HEK293 (cell line): ENCODE data around the gene LY86.

Experiments used
- CTCF ChIA-PET: fragments of 350-600 bp; formaldehyde crosslinking; extraction: SDS; loops from one replicate; lab custom pipeline; 2021; ENCODE audit warnings: antibody characterized with exemption; lab: Yijun Ruan, JAX
- POLR2A ChIA-PET: fragments of 300-600 bp; formaldehyde crosslinking; extraction: SDS; loops from one replicate; lab custom pipeline; 2020; ENCODE audit warnings: antibody characterized with exemption, inconsistent platforms; lab: Yijun Ruan, JAX
- H3K27ac ChIP-seq: fragments of 200-500 bp; sonication (Bioruptor generic); 2 replicates; pipeline ENCODE4 v1.5.1; 2014; ENCODE audit warnings: low read depth, low read length, control low read depth, inconsistent platforms; ENCODE audit errors: extremely low read depth
- H3K36me3 ChIP-seq, 2 experiments: fragments of 200-500 bp in 1 of 2; sonication (Bioruptor generic) in 1 of 2; 1 replicate in 1 of 2; 2 replicates in 1 of 2; pipeline ENCODE4 v1.5.1; 2014 to 2017; ENCODE audit warnings: inconsistent platforms in 2 of 2, low read length in 2 of 2; ENCODE audit not compliant: control insufficient read depth in 2 of 2, insufficient read depth in 1 of 2
- H3K4me1 ChIP-seq: fragments of 200-500 bp; sonication (Bioruptor generic); 2 replicates; pipeline ENCODE4 v1.5.1; 2014; ENCODE audit warnings: mild to moderate bottlenecking, low read length, inconsistent platforms; ENCODE audit not compliant: control insufficient read depth, insufficient read depth
- H3K4me3 ChIP-seq: 2 replicates; pipeline ENCODE4 v1.5.1; 2011; ENCODE audit warnings: low read depth, mild to moderate bottlenecking, control low read depth, low read length, moderate library complexity
- H3K9me3 ChIP-seq: fragments of 200-500 bp; sonication (Bioruptor generic); 2 replicates; pipeline ENCODE4 v1.5.1; 2014; ENCODE audit warnings: low read depth, low read length, inconsistent platforms; ENCODE audit not compliant: control insufficient read depth, insufficient read depth
- BCL6B ChIP-seq: fragments of 450-650 bp; formaldehyde crosslinking; IDR thresholded peaks from 2 replicates; pipeline ENCODE4 v1.5.1; 2017; ENCODE audit warnings: missing biosample characterization, missing genetic modification characterization
- FEZF1 ChIP-seq: fragments of 450-650 bp; formaldehyde crosslinking; IDR thresholded peaks from 2 replicates; pipeline ENCODE4 v1.5.1; 2016; ENCODE audit warnings: missing biosample characterization, missing genetic modification characterization
- GLI2 ChIP-seq: fragments of 450-650 bp; formaldehyde crosslinking; IDR thresholded peaks from 2 replicates; pipeline ENCODE4; 2017; ENCODE audit warnings: missing biosample characterization, missing genetic modification characterization, low read depth, borderline replicate concordance
- HOXA7 ChIP-seq: sonication (generic); formaldehyde crosslinking; IDR thresholded peaks from 2 replicates; pipeline ENCODE4 v1.8.1; 2022; ENCODE audit warnings: missing genetic modification reagents, borderline replicate concordance
- KLF1 ChIP-seq: fragments of 450-650 bp; formaldehyde crosslinking; IDR thresholded peaks from 2 replicates; pipeline ENCODE4 v1.5.1; 2016; ENCODE audit warnings: missing biosample characterization, missing genetic modification characterization
- OVOL3 ChIP-seq: fragments of 450-650 bp; formaldehyde crosslinking; IDR thresholded peaks from 2 replicates; pipeline ENCODE4 v1.5.1; 2016; ENCODE audit warnings: missing biosample characterization, missing genetic modification characterization
- PRDM1 ChIP-seq: fragments of 450-650 bp; formaldehyde crosslinking; IDR thresholded peaks from 2 replicates; pipeline ENCODE4; 2016; ENCODE audit warnings: missing biosample characterization, missing genetic modification characterization
- SCRT1 ChIP-seq: fragments of 450-650 bp; formaldehyde crosslinking; IDR thresholded peaks from 2 replicates; pipeline ENCODE4 v1.5.1; 2016; ENCODE audit warnings: missing biosample characterization, missing genetic modification characterization, borderline replicate concordance
- SP2 ChIP-seq: fragments of 450-650 bp; formaldehyde crosslinking; IDR thresholded peaks from 2 replicates; pipeline ENCODE4 v1.5.1; 2016; ENCODE audit warnings: missing biosample characterization, missing genetic modification characterization
- YY1 ChIP-seq: fragments of 450-650 bp; formaldehyde crosslinking; IDR thresholded peaks from 2 replicates; pipeline ENCODE4 v1.5.1; 2018; ENCODE audit warnings: missing biosample characterization, missing genetic modification characterization
- ZBTB21 ChIP-seq: fragments of 450-650 bp; formaldehyde crosslinking; IDR thresholded peaks from 2 replicates; pipeline ENCODE4 v1.5.1; 2017; ENCODE audit warnings: missing biosample characterization, missing genetic modification characterization
- ZNF121 ChIP-seq: fragments of 450-650 bp; formaldehyde crosslinking; IDR thresholded peaks from 2 replicates; pipeline ENCODE4 v1.5.1; 2016; ENCODE audit warnings: missing biosample characterization, missing genetic modification characterization
- ZNF211 ChIP-seq: fragments of 450-650 bp; formaldehyde crosslinking; IDR thresholded peaks from 2 replicates; pipeline ENCODE4 v1.5.1; 2016; ENCODE audit warnings: low read depth, missing biosample characterization, missing genetic modification characterization
- ZNF341 ChIP-seq: fragments of 450-650 bp; formaldehyde crosslinking; IDR thresholded peaks from 2 replicates; pipeline ENCODE4; 2016; ENCODE audit warnings: low read depth, missing biosample characterization, missing genetic modification characterization
- ZNF394 ChIP-seq: fragments of 450-650 bp; formaldehyde crosslinking; IDR thresholded peaks from 2 replicates; pipeline ENCODE4 v1.5.1; 2016; ENCODE audit warnings: missing biosample characterization, missing genetic modification characterization, mild to moderate bottlenecking, moderate library complexity, borderline replicate concordance
- ZNF398 ChIP-seq: fragments of 450-650 bp; formaldehyde crosslinking; IDR thresholded peaks from 2 replicates; pipeline ENCODE4 v1.5.1; 2017; ENCODE audit warnings: missing biosample characterization, missing genetic modification characterization
- ZNF580 ChIP-seq: fragments of 450-650 bp; formaldehyde crosslinking; IDR thresholded peaks from 2 replicates; pipeline ENCODE4 v1.5.1; 2016; ENCODE audit warnings: missing biosample characterization, missing genetic modification characterization
- ZNF596 ChIP-seq: fragments of 450-650 bp; IDR thresholded peaks from 2 replicates; pipeline ENCODE4 v1.5.0; 2018; ENCODE audit warnings: missing biosample characterization, mild to moderate bottlenecking, missing genetic modification characterization, moderate library complexity
- ZNF600 ChIP-seq: fragments of 450-650 bp; formaldehyde crosslinking; IDR thresholded peaks from 2 replicates; pipeline ENCODE4 v1.5.1; 2016; ENCODE audit warnings: missing biosample characterization, missing genetic modification characterization
- ZNF654 ChIP-seq: fragments of 450-650 bp; formaldehyde crosslinking; IDR thresholded peaks from 2 replicates; pipeline ENCODE4 v1.5.1; 2016; ENCODE audit warnings: low read depth, missing biosample characterization, missing genetic modification characterization
- ZNF670 ChIP-seq: fragments of 450-650 bp; formaldehyde crosslinking; IDR thresholded peaks from 2 replicates; pipeline ENCODE4 v1.5.1; 2016; ENCODE audit warnings: missing biosample characterization, missing genetic modification characterization, low read depth
- ZNF701 ChIP-seq: fragments of 450-650 bp; formaldehyde crosslinking; IDR thresholded peaks from 2 replicates; pipeline ENCODE4 v1.5.1; 2016; ENCODE audit warnings: missing biosample characterization, missing genetic modification characterization
- ZNF747 ChIP-seq: fragments of 450-650 bp; formaldehyde crosslinking; IDR thresholded peaks from 2 replicates; pipeline ENCODE4 v1.5.1; 2016; ENCODE audit warnings: missing biosample characterization, missing genetic modification characterization
- ZNF843 ChIP-seq: fragments of 450-650 bp; formaldehyde crosslinking; IDR thresholded peaks from 2 replicates; pipeline ENCODE4 v1.5.1; 2016; ENCODE audit warnings: missing biosample characterization, missing genetic modification characterization
- ZXDB ChIP-seq: fragments of 450-650 bp; formaldehyde crosslinking; IDR thresholded peaks from 2 replicates; pipeline ENCODE4 v1.5.1; 2016; ENCODE audit warnings: missing biosample characterization, missing genetic modification characterization

The LY86 gene

GRCh38 chr6:6590530-6590929 is 2.0 kb downstream of the LY86 start (continued):
- TF ChIP-seq ZNF596 (tag by site-specific recombination) (no peak), ZBTB21 (tag by site-specific recombination) (no peak)

- ChIA-PET CTCF (interaction anchor here (1.6 kb wide), 1 partner anchor 32 kb away, joined by 3 read pairs; no protein-coding TSS in a partner anchor), POLR2A (no interaction called here)
- H3K9me3 ChIP-seq = no peaks in the 10 kb centered on the region
- no peaks in the 10 kb centered on the region for H3K36me3 ChIP-seq
- no peak overlapping the region for H3K27ac ChIP-seq
- no peak overlapping the region for H3K4me3 ChIP-seq
- TF ChIP-seq OVOL3 (tag by site-specific recombination) = no peak
- no peak for TF ChIP-seq ZNF654 (tag by site-specific recombination)
- TF ChIP-seq GLI2 = no peak
- TF ChIP-seq KLF1 (tag by site-specific recombination) = no peak
- no peak for TF ChIP-seq SCRT1 (tag by site-specific recombination)
- no peak for TF ChIP-seq FEZF1
- TF ChIP-seq SP2 = no peak
- TF ChIP-seq PRDM1 (tag by site-specific recombination) = no peak
- no peak for TF ChIP-seq ZNF843
- no peak for TF ChIP-seq ZNF600 (tag by site-specific recombination)
- TF ChIP-seq ZNF670 = no peak
- TF ChIP-seq ZNF394 (tag by site-specific recombination) = no peak
- TF ChIP-seq ZNF580 (tag by site-specific recombination) = no peak
- no peak for TF ChIP-seq ZNF121 (tag by site-specific recombination)
- no peak for TF ChIP-seq ZNF211 (tag by site-specific recombination)
- TF ChIP-seq BCL6B = no peak
- TF ChIP-seq ZNF341 (tag by site-specific recombination) = no peak
- TF ChIP-seq ZXDB (tag by site-specific recombination) = no peak
- H3K4me1 ChIP-seq = no peaks in the 10 kb centered on the region
These were observed 3.4 kb downstream of the LY86 start for GRCh38 chr6:6591778-6592465.

- TF ChIP-seq HOXA7 (CRISPR knock-in tag) = no peak
- TF ChIP-seq ZNF747 = no peak
- TF ChIP-seq ZNF398 (tag by site-specific recombination) = no peak
- no peak for TF ChIP-seq ZNF701 (tag by site-specific recombination)
- no peak for TF ChIP-seq YY1 (tag by site-specific recombination)
- POLR2A ChIA-PET = no interaction called here
- no peaks in the 10 kb centered on the region for H3K9me3 ChIP-seq
- CTCF ChIA-PET = interaction anchor here (1.6 kb wide), 1 partner anchor 33 kb away, joined by 3 read pairs; no protein-coding TSS in a partner anchor
- no peaks in the 10 kb centered on the region for H3K4me1 ChIP-seq
- H3K36me3 ChIP-seq = no peaks in the 10 kb centered on the region
- no peak overlapping the region for H3K27ac ChIP-seq
- no peak overlapping the region for H3K4me3 ChIP-seq
These were observed 4.4 kb downstream of the LY86 start for GRCh38 chr6:6592826-6593475.
